Ishikawa (cell line): ENCODE measurements around the gene CD300LB.

Source experiments
- CREB1 ChIP-seq: IDR thresholded peaks from 2 replicates; pipeline ENCODE4 v1.6.1; 2012; ENCODE audit warnings: low read depth
- EGR1 ChIP-seq: IDR thresholded peaks from 2 replicates; pipeline ENCODE4 v1.6.1; 2012
- EP300 ChIP-seq: IDR thresholded peaks from 2 replicates; pipeline ENCODE4 v1.6.1; 2012; ENCODE audit warnings: borderline replicate concordance
- FOXM1 ChIP-seq: IDR thresholded peaks from 2 replicates; pipeline ENCODE4 v1.6.1; 2012; ENCODE audit warnings: low read depth, borderline replicate concordance
- NFIC ChIP-seq: IDR thresholded peaks from 2 replicates; pipeline ENCODE4 v1.6.1; 2012
- RAD21 ChIP-seq: IDR thresholded peaks from 2 replicates; pipeline ENCODE4 v1.6.1; 2012; ENCODE audit warnings: low read depth
- TAF1 ChIP-seq: IDR thresholded peaks from 2 replicates; pipeline ENCODE4 v1.6.1; 2012; ENCODE audit warnings: low read depth, mild to moderate bottlenecking
- TCF12 ChIP-seq: IDR thresholded peaks from 2 replicates; pipeline ENCODE4 v1.6.1; 2012; ENCODE audit warnings: low read depth
- TEAD4 ChIP-seq: IDR thresholded peaks from 2 replicates; pipeline ENCODE4 v1.6.1; 2012
- YY1 ChIP-seq: IDR thresholded peaks from 2 replicates; pipeline ENCODE4 v1.6.1; 2012; ENCODE audit warnings: low read depth
- ZBTB7A ChIP-seq: IDR thresholded peaks from 2 replicates; pipeline ENCODE4 v1.6.1; 2012; ENCODE audit warnings: low read depth
- TF ChIP-seq, protein P1 (sequence below): IDR thresholded peaks from 2 replicates; pipeline ENCODE4 v1.6.1; 2012
- TF ChIP-seq, protein P2 (sequence below): IDR thresholded peaks from 2 replicates; pipeline ENCODE4 v1.6.1; 2012
- TF ChIP-seq, protein P3 (sequence below): IDR thresholded peaks from 2 replicates; pipeline ENCODE4 v1.6.1; 2012; ENCODE audit warnings: low read depth, mild to moderate bottlenecking

CD300LB gene

DNA sequence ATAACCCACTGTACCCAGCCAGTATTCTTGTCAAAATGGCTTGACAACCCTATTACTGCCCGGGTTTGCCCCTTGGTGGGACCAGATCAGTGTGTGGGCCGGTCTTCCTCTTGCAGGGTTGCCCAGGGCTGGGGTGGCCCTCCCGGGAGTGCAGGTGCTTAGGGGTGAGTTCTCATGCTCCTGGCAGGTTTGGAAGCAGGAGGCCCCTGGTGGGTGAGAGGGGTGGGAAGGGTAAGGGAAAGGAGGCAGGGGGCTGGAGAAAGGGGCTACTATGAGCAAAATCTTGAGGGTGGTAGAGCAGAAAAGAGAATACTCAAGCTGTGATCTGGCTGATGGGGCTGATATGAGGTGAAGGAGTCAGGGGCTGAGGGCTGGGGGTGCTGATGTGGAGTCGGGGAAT lies 58.4 kb downstream of the CD300LB start:
- TF ChIP-seq, protein P1, sequence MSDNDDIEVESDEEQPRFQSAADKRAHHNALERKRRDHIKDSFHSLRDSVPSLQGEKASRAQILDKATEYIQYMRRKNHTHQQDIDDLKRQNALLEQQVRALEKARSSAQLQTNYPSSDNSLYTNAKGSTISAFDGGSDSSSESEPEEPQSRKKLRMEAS = no peak
- TF ChIP-seq TCF12 = no peak
- TF ChIP-seq, protein P2, sequence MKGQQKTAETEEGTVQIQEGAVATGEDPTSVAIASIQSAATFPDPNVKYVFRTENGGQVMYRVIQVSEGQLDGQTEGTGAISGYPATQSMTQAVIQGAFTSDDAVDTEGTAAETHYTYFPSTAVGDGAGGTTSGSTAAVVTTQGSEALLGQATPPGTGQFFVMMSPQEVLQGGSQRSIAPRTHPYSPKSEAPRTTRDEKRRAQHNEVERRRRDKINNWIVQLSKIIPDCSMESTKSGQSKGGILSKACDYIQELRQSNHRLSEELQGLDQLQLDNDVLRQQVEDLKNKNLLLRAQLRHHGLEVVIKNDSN = no peak
- TF ChIP-seq EP300 = no peak
- TF ChIP-seq NFIC = no peak
- no peak for TF ChIP-seq YY1
- no peak for TF ChIP-seq ZBTB7A
- no peak for TF ChIP-seq TEAD4
- TF ChIP-seq TAF1 = no peak
- no peak for TF ChIP-seq CREB1
- no peak for TF ChIP-seq FOXM1
- TF ChIP-seq EGR1 = no peak
- TF ChIP-seq, protein P3, sequence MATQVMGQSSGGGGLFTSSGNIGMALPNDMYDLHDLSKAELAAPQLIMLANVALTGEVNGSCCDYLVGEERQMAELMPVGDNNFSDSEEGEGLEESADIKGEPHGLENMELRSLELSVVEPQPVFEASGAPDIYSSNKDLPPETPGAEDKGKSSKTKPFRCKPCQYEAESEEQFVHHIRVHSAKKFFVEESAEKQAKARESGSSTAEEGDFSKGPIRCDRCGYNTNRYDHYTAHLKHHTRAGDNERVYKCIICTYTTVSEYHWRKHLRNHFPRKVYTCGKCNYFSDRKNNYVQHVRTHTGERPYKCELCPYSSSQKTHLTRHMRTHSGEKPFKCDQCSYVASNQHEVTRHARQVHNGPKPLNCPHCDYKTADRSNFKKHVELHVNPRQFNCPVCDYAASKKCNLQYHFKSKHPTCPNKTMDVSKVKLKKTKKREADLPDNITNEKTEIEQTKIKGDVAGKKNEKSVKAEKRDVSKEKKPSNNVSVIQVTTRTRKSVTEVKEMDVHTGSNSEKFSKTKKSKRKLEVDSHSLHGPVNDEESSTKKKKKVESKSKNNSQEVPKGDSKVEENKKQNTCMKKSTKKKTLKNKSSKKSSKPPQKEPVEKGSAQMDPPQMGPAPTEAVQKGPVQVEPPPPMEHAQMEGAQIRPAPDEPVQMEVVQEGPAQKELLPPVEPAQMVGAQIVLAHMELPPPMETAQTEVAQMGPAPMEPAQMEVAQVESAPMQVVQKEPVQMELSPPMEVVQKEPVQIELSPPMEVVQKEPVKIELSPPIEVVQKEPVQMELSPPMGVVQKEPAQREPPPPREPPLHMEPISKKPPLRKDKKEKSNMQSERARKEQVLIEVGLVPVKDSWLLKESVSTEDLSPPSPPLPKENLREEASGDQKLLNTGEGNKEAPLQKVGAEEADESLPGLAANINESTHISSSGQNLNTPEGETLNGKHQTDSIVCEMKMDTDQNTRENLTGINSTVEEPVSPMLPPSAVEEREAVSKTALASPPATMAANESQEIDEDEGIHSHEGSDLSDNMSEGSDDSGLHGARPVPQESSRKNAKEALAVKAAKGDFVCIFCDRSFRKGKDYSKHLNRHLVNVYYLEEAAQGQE = no peak
- TF ChIP-seq RAD21 = no peak

DNA sequence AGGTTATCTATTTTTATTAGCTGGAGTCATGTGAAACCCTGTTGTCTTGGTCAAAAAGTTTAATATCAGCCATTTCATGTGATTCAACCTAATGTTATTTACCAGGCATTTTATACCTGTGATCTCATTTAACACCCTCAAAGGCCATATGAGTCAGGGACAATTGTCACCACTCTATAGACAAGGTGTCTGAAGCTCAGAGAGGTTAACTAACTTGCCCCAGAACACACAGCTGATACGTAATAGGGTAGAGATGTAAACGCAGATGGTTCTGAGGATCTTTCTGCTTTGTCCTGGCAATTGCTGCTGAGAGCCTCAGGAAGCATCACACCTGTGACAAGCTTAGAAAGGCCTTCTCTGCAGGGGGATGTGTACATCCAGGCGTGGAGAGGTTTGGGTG lies 59.9 kb downstream of the CD300LB start:
- TF ChIP-seq TAF1 (no peak), CREB1 (no peak), FOXM1 (no peak), TEAD4 (no peak)
- TF ChIP-seq, protein P3 = no peak
- TF ChIP-seq, protein P1 = no peak
